GM12878 (cell line): ENCODE results near the gene COL9A1. TPM values are rescaled to one million over a fixed set of nuclear protein-coding genes. Genes with fewer than 3 reads are reported as not detected.

Source experiments
- ATAC-seq: fragments of 200-7000 bp; cut with Tn5 transposase; 3 replicates; pipeline ENCODE4 v1.9.1; 2020; ENCODE audit warnings: mild to moderate bottlenecking, moderate library complexity
- BruUV-seq: library from RNA; stranded (reverse); fragments of 400-500 nt; replicated peaks from 2 replicates; lab custom pipeline; 2021; lab: Mats Ljungman, UMichigan
- CTCF ChIA-PET: fragments of 300-600 bp; sonication (Branson Sonifier 250); formaldehyde crosslinking; extraction: SDS; loops from one replicate; lab custom pipeline; 2021; ENCODE audit warnings: inconsistent platforms; lab: Yijun Ruan, JAX
- POLR2A ChIA-PET: fragments of 350-600 bp; formaldehyde crosslinking; extraction: SDS; loops from one replicate; lab custom pipeline; 2021; ENCODE audit warnings: inconsistent platforms; lab: Charles Lee
- RAD21 ChIA-PET: fragments of 300-600 bp; sonication (Branson Sonifier 250); formaldehyde crosslinking; loops from one replicate; lab custom pipeline; 2023; ENCODE audit warnings: antibody characterized with exemption; ENCODE audit not compliant: unreplicated experiment; lab: Charles Lee
- SMC1A ChIA-PET: fragments of 300-600 bp; sonication (Branson Sonifier 250); formaldehyde crosslinking; loops from one replicate; lab custom pipeline; 2023; ENCODE audit not compliant: unreplicated experiment, uncharacterized antibody; lab: Charles Lee
- DNase-seq: peaks from one replicate; pipeline ENCODE4 v3.0.0-alpha.2; 2011; ENCODE audit warnings: low read depth, low spot score
- FAIRE-seq: peaks from 3 replicates; lab custom pipeline; 2011; peaks lifted over from hg19 to GRCh38; lab: Jason Lieb, UNC
- H2AFZ ChIP-seq: 2 replicates; pipeline ENCODE4 v1.6.0; 2011; ENCODE audit warnings: low read depth, low read length, control low read depth; ENCODE audit not compliant: control insufficient read depth
- H3K27ac ChIP-seq: 2 replicates; pipeline ENCODE4 v1.5.1; 2011; ENCODE audit warnings: control low read depth; ENCODE audit not compliant: control insufficient read depth, insufficient read depth
- H3K27me3 ChIP-seq, 2 experiments: replicated peaks in 1 of 2; 2 replicates each; pipeline versions ENCODE4 v1.6.0 to v1.6.1; 2011; ENCODE audit warnings: low read length in 1 of 2; ENCODE audit not compliant: control insufficient read depth in 2 of 2, insufficient read depth in 2 of 2
- H3K36me3 ChIP-seq, 2 experiments: 2 replicates each; pipeline ENCODE4 v1.5.1; 2011; ENCODE audit warnings: low read length in 1 of 2; ENCODE audit not compliant: control insufficient read depth in 2 of 2, insufficient read depth in 2 of 2
- H3K4me1 ChIP-seq: 2 replicates; pipeline ENCODE4 v1.6.1; 2011; ENCODE audit warnings: mild to moderate bottlenecking, low read length, moderate library complexity, mixed read lengths; ENCODE audit not compliant: control insufficient read depth, insufficient read depth
- H3K4me2 ChIP-seq: 2 replicates; pipeline ENCODE4 v1.6.0; 2011; ENCODE audit warnings: control low read depth; ENCODE audit not compliant: control insufficient read depth, insufficient read depth
- H3K4me3 ChIP-seq: fragments of 200-600 bp; sonication (generic); 2 replicates; pipeline ENCODE4 v1.5.1; 2016
- H3K79me2 ChIP-seq: 2 replicates; pipeline ENCODE4 v1.6.0; 2011; ENCODE audit warnings: low read length; ENCODE audit not compliant: control insufficient read depth, insufficient read depth
- H3K9ac ChIP-seq: 2 replicates; pipeline ENCODE4 v1.8.0; 2011; ENCODE audit warnings: low read length, control low read depth, mixed read lengths; ENCODE audit not compliant: control insufficient read depth, insufficient read depth
- H3K9me3 ChIP-seq: replicated peaks from 3 replicates; pipeline ENCODE4 v1.5.1; 2011; ENCODE audit warnings: mild to moderate bottlenecking, low read length; ENCODE audit not compliant: control insufficient read depth, insufficient read depth
- H4K20me1 ChIP-seq: 2 replicates; pipeline ENCODE4 v1.6.0; 2011; ENCODE audit not compliant: control insufficient read depth, insufficient read depth
- ATF3 ChIP-seq: IDR thresholded peaks from 2 replicates; pipeline ENCODE4 v1.6.1; 2011; ENCODE audit warnings: low read depth, mild to moderate bottlenecking, low read length, moderate library complexity, borderline replicate concordance; ENCODE audit errors: extremely low read depth
- CREB1 ChIP-seq: IDR thresholded peaks from 2 replicates; pipeline ENCODE4 v1.6.1; 2012; ENCODE audit warnings: low read depth, mild to moderate bottlenecking, inconsistent platforms
- EZH2 ChIP-seq: IDR thresholded peaks from 2 replicates; pipeline ENCODE4 v1.6.1; 2012; ENCODE audit warnings: low read depth, mild to moderate bottlenecking, control low read depth, inconsistent platforms, low read length, borderline replicate concordance; ENCODE audit not compliant: control insufficient read depth
- NFIC ChIP-seq: IDR thresholded peaks from 2 replicates; pipeline ENCODE4 v1.6.1; 2012; ENCODE audit warnings: low read depth, mild to moderate bottlenecking, inconsistent platforms, low read length, moderate library complexity
- PAX5 ChIP-seq: IDR thresholded peaks from 2 replicates; pipeline ENCODE4 v1.6.1; 2011; ENCODE audit warnings: low read depth, low read length, borderline replicate concordance
- SP1 ChIP-seq: IDR thresholded peaks from one replicate; pipeline ENCODE4 v1.6.1; 2011; ENCODE audit warnings: low read depth, low read length
- TARDBP ChIP-seq: IDR thresholded peaks from 2 replicates; pipeline ENCODE4 v1.6.1; 2016; ENCODE audit warnings: borderline replicate concordance
- WGBS: methylation state at CpG from one replicate; pipeline ENCODE4 v1.1.6; 2016; ENCODE audit warnings: low lambda C conversion rate; ENCODE audit not compliant: insufficient replicate concordance, insufficient coverage; ENCODE audit errors: missing lambda C conversion rate; 5-methylcytosine and 5-hydroxymethylcytosine counted together
- in situ Hi-C: fragments of 300-500 bp; cut with MboI; formaldehyde crosslinking; loops from 9 replicates; pipeline ENCODE4 v1.14.3; 2018; ENCODE audit warnings: mixed read lengths
- intact Hi-C: fragments of 100-400 bp; cut with micrococcal nuclease; formaldehyde crosslinking; loops from one replicate; pipeline ENCODE4 v1.14.2; 2022; ENCODE audit not compliant: unreplicated experiment
- polyA plus RNA-seq, 11 experiments: library from polyadenylated mRNA; depleted of rRNA in 4 of 11; unstranded in 6 of 11; stranded (reverse) in 5 of 11; fragments of >200 nt; fragmentation: Nextera tagmentation in 4 of 11; fragmentation: Illumina TruSeq in 1 of 11; extraction: Ambion mirVana in 4 of 11; extraction: Trizol in 1 of 11; gene quantifications; 1 replicate in 1 of 11; 2 replicates in 10 of 11; pipeline versions ENCODE4 v1.2.1 to v1.2.3, GENCODE V29; 2011 to 2016; ENCODE audit warnings: inconsistent platforms in 2 of 11, missing spikeins in 2 of 11, low read depth in 1 of 11
- total RNA-seq, 4 experiments: library from RNA; depleted of rRNA in 3 of 4; stranded (reverse); fragments of >200 nt in 3 of 4; fragmentation: Illumina TruSeq in 1 of 4; extraction: Trizol in 1 of 4; gene quantifications; 2 replicates each; pipeline versions ENCODE4 v1.2.1 to v1.2.3, GENCODE V29; 2013 to 2021
- TF ChIP-seq, protein P1 (sequence below): fragments of 450-650 bp; IDR thresholded peaks from 2 replicates; pipeline ENCODE4 v1.6.1; 2017; ENCODE audit warnings: mild to moderate bottlenecking
- TF ChIP-seq, protein P2 (sequence below): IDR thresholded peaks from 2 replicates; pipeline ENCODE4 v1.6.1; 2012; ENCODE audit warnings: mild to moderate bottlenecking, low read depth, low read length

COL9A1 gene
- total and polyA plus RNA-seq, 10 of the 15 experiments (the other 5 are each of a cell fraction or from before 2014, with no cell fraction given), result not detected

GRCh38 chr6:70351461-70351860, 48.6 kb upstream of the COL9A1 start:
- H2AFZ ChIP-seq, result no peak overlapping the region
- no peaks in the 10 kb centered on the region for H3K9me3 ChIP-seq
- TF ChIP-seq SP1 (no peak), ATF3 (no peak), TARDBP (no peak)
- TF ChIP-seq, protein P1, sequence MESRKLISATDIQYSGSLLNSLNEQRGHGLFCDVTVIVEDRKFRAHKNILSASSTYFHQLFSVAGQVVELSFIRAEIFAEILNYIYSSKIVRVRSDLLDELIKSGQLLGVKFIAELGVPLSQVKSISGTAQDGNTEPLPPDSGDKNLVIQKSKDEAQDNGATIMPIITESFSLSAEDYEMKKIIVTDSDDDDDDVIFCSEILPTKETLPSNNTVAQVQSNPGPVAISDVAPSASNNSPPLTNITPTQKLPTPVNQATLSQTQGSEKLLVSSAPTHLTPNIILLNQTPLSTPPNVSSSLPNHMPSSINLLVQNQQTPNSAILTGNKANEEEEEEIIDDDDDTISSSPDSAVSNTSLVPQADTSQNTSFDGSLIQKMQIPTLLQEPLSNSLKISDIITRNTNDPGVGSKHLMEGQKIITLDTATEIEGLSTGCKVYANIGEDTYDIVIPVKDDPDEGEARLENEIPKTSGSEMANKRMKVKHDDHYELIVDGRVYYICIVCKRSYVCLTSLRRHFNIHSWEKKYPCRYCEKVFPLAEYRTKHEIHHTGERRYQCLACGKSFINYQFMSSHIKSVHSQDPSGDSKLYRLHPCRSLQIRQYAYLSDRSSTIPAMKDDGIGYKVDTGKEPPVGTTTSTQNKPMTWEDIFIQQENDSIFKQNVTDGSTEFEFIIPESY, result no peak
- no TSS peak for BruUV-seq
- SMC1A ChIA-PET, result no interaction called here
- H3K9ac ChIP-seq, result no peak overlapping the region
- no peak overlapping the region for H3K27ac ChIP-seq
- no peak for ATAC-seq
- CTCF ChIA-PET, result interaction anchor here (0.6 kb wide), 1 partner anchor 18 kb away, joined by 4 read pairs; no protein-coding TSS in a partner anchor
- POLR2A ChIA-PET, result no interaction called here
- no peaks in the 10 kb centered on the region for H3K4me1 ChIP-seq
- in situ Hi-C loops, result no loop called here
- no peaks in the 10 kb centered on the region for H3K36me3 ChIP-seq
- RAD21 ChIA-PET, result no interaction called here
- DNase-seq, result no peak
- H4K20me1 ChIP-seq, result no peaks in the 10 kb centered on the region
- intact Hi-C loops, result no loop called here
- no peaks in the 10 kb centered on the region; a peak in 2 of 4 replicates for H3K27me3 ChIP-seq
- no peak overlapping the region for H3K4me3 ChIP-seq
- H3K79me2 ChIP-seq, result no peaks in the 10 kb centered on the region
- FAIRE-seq, result no peak
- 9% methylated on average over 4 of the region's 4 CpGs for WGBS
- no peak overlapping the region for H3K4me2 ChIP-seq

DNA sequence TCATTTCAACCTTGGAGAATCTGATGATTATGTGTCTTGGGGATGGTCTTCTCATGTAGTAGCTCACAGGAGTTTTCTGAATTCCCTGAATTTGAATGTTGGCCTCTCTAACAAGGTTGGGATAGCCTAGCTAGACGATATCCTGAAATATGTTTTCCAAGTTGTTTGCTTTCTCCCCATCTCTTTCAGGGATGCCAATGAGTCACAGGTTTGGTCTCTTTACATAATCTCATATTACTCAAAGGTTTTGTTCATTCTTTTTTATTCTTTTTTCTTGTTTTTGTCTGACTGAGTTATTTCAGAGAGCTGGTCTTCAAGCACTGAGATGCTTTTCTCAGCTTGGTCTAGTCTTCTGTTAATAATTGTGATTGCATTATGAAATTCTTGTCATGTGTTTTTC, 42.7 kb upstream of the COL9A1 start:
- intact Hi-C loops, result no loop called here
- no peaks in the 10 kb centered on the region for H3K36me3 ChIP-seq
- FAIRE-seq (no peak), ATAC-seq (no peak), DNase-seq (no peak)
- H3K9me3 ChIP-seq, result no peaks in the 10 kb centered on the region
- H3K9ac ChIP-seq, result no peak overlapping the region
- no peak overlapping the region for H3K4me2 ChIP-seq
- ChIA-PET SMC1A (no interaction called here), RAD21 (interaction anchor here (1.3 kb wide), 1 partner anchor 36 kb away, joined by 4 read pairs; no protein-coding TSS in a partner anchor), CTCF (interaction anchor here (0.7 to 1.7 kb wide), 3 partner anchors 24 to 125 kb away, joined by 3 to 6 read pairs (median 4); no protein-coding TSS in a partner anchor), POLR2A (no interaction called here)
- no peak overlapping the region for H2AFZ ChIP-seq
- H3K27ac ChIP-seq, result no peak overlapping the region
- H3K79me2 ChIP-seq, result no peaks in the 10 kb centered on the region
- TF ChIP-seq PAX5 (no peak), NFIC (no peak), EZH2 (no peak), CREB1 (no peak)
- TF ChIP-seq, protein P2, sequence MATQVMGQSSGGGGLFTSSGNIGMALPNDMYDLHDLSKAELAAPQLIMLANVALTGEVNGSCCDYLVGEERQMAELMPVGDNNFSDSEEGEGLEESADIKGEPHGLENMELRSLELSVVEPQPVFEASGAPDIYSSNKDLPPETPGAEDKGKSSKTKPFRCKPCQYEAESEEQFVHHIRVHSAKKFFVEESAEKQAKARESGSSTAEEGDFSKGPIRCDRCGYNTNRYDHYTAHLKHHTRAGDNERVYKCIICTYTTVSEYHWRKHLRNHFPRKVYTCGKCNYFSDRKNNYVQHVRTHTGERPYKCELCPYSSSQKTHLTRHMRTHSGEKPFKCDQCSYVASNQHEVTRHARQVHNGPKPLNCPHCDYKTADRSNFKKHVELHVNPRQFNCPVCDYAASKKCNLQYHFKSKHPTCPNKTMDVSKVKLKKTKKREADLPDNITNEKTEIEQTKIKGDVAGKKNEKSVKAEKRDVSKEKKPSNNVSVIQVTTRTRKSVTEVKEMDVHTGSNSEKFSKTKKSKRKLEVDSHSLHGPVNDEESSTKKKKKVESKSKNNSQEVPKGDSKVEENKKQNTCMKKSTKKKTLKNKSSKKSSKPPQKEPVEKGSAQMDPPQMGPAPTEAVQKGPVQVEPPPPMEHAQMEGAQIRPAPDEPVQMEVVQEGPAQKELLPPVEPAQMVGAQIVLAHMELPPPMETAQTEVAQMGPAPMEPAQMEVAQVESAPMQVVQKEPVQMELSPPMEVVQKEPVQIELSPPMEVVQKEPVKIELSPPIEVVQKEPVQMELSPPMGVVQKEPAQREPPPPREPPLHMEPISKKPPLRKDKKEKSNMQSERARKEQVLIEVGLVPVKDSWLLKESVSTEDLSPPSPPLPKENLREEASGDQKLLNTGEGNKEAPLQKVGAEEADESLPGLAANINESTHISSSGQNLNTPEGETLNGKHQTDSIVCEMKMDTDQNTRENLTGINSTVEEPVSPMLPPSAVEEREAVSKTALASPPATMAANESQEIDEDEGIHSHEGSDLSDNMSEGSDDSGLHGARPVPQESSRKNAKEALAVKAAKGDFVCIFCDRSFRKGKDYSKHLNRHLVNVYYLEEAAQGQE, result no peak
- H4K20me1 ChIP-seq, result no peaks in the 10 kb centered on the region
- in situ Hi-C loops, result no loop called here
- no peaks in the 10 kb centered on the region; a peak in 3 of 4 replicates for H3K27me3 ChIP-seq
- no peaks in the 10 kb centered on the region for H3K4me1 ChIP-seq
- WGBS, result 0% methylated on average over 1 of the region's 1 CpG
- H3K4me3 ChIP-seq, result no peak overlapping the region
- no TSS peak for BruUV-seq
